HG03558 (cell line): ENCODE measurements around the gene RGL2.
"Not testable (repeated sequence)": the region's sequence is repeated elsewhere in the genome, so short reads cannot be mapped to it uniquely, and the experiment has no call there.

Experiments used
- ATAC-seq: cut with Tn5 transposase; IDR thresholded peaks from one replicate; pipeline ENCODE4 v1.9.1; 2021; ENCODE audit warnings: moderate number of reproducible peaks; ENCODE audit not compliant: unreplicated experiment; ENCODE audit errors: extremely low read depth

The RGL2 gene

GRCh38 chr6:33298773-33299236 is at the start of gene RGL2:
RGL2 (minus strand) TSS chr6:33298942; CDS start chr6:33298610, 332 bp downstream.
- no peak for ATAC-seq

- no peak for ATAC-seq
Measured at GRCh38 chr6:33347816-33348215, 49.1 kb upstream of the RGL2 start.

GRCh38 chr6:33346972-33347371 is 48.2 kb upstream of the RGL2 start:
- ATAC-seq = not testable (repeated sequence)

- ATAC-seq = no peak
Measured at GRCh38 chr6:33344701-33345697, 46.3 kb upstream of the RGL2 start.

- ATAC-seq = no peak
Measured at GRCh38 chr6:33343953-33344611, 45.3 kb upstream of the RGL2 start.

GRCh38 chr6:33343606-33343952 is 44.8 kb upstream of the RGL2 start:
- ATAC-seq = not testable (repeated sequence)

- no peak for ATAC-seq
Measured at GRCh38 chr6:33339193-33339592, 40.5 kb upstream of the RGL2 start.

- no peak for ATAC-seq
Measured at GRCh38 chr6:33336495-33336894, 37.8 kb upstream of the RGL2 start.

GRCh38 chr6:33335916-33336315 is 37.2 kb upstream of the RGL2 start:
- no peak for ATAC-seq

- ATAC-seq = no peak
Measured at GRCh38 chr6:33333666-33334065, 34.9 kb upstream of the RGL2 start.

GRCh38 chr6:33330736-33331135 is 32.0 kb upstream of the RGL2 start:
- ATAC-seq = no peak

GRCh38 chr6:33329058-33329457 is 30.3 kb upstream of the RGL2 start:
- no peak for ATAC-seq

GRCh38 chr6:33324125-33324524 is 25.4 kb upstream of the RGL2 start:
- ATAC-seq = no peak

GRCh38 chr6:33323623-33323948 is 24.8 kb upstream of the RGL2 start:
- no peak for ATAC-seq

- ATAC-seq = no peak
Measured at GRCh38 chr6:33321227-33321626, 22.5 kb upstream of the RGL2 start.

GRCh38 chr6:33320315-33321181 is 21.8 kb upstream of the RGL2 start:
- ATAC-seq = no peak

GRCh38 chr6:33319939-33320314 is 21.2 kb upstream of the RGL2 start:
- ATAC-seq = no peak

- ATAC-seq = no peak
Measured at GRCh38 chr6:33318426-33319073, 19.8 kb upstream of the RGL2 start.

- no peak for ATAC-seq
Measured at GRCh38 chr6:33317669-33318425, 19.1 kb upstream of the RGL2 start, which contains the start of gene ZBTB22. ZBTB22 (minus strand) TSS chr6:33317744; CDS start chr6:33316916, 828 bp downstream.

GRCh38 chr6:33317419-33317668 is 18.6 kb upstream of the RGL2 start:
- no peak for ATAC-seq
